ENCODE data around the gene RITA1. TPM values are rescaled to one million over a fixed set of nuclear protein-coding genes. Genes with fewer than 3 reads are reported as not detected.

RITA1 gene
- total and polyA plus RNA-seq, 4 donors, result 10.6 to 18.1 (median 14.9) TPM

- peaks cover 0 to 3% (median 0%) of the 10 kb centered on the region in 4 donors for H3K27me3 ChIP-seq (ENCODE audit: control insufficient read depth in 4 of 4, insufficient read depth in 4 of 4, low read length in 3 of 4)
- H3K4me3 ChIP-seq (ENCODE audit: low read depth in 1 of 3, low read length in 3 of 3), result no peak within 1 kb of the TSS
- H3K4me1 ChIP-seq (ENCODE audit: control insufficient read depth in 4 of 4, insufficient read depth in 4 of 4, low read length in 3 of 4), result peaks cover 5 to 16% (median 9%) of the 10 kb centered on the region in 4 donors
- TF ChIP-seq GABPA (IDR thresholded peaks at IDR 0.05 in 1 of 2, conservative IDR thresholded peaks at IDR 0.05 in 1 of 2), result no peak
- no peak for TF ChIP-seq HNF4A (conservative IDR thresholded peaks at IDR 0.05)
- no peak for TF ChIP-seq YY1 (IDR thresholded peaks at IDR 0.05)
- no peak for TF ChIP-seq RAD21 (IDR thresholded peaks at IDR 0.05)
- no peak for TF ChIP-seq FOXA1 (IDR thresholded peaks at IDR 0.05)
- TF ChIP-seq MAX (IDR thresholded peaks at IDR 0.05), result no peak
- no peak for TF ChIP-seq FOXA2 (IDR thresholded peaks at IDR 0.05)
- TF ChIP-seq, protein P1, sequence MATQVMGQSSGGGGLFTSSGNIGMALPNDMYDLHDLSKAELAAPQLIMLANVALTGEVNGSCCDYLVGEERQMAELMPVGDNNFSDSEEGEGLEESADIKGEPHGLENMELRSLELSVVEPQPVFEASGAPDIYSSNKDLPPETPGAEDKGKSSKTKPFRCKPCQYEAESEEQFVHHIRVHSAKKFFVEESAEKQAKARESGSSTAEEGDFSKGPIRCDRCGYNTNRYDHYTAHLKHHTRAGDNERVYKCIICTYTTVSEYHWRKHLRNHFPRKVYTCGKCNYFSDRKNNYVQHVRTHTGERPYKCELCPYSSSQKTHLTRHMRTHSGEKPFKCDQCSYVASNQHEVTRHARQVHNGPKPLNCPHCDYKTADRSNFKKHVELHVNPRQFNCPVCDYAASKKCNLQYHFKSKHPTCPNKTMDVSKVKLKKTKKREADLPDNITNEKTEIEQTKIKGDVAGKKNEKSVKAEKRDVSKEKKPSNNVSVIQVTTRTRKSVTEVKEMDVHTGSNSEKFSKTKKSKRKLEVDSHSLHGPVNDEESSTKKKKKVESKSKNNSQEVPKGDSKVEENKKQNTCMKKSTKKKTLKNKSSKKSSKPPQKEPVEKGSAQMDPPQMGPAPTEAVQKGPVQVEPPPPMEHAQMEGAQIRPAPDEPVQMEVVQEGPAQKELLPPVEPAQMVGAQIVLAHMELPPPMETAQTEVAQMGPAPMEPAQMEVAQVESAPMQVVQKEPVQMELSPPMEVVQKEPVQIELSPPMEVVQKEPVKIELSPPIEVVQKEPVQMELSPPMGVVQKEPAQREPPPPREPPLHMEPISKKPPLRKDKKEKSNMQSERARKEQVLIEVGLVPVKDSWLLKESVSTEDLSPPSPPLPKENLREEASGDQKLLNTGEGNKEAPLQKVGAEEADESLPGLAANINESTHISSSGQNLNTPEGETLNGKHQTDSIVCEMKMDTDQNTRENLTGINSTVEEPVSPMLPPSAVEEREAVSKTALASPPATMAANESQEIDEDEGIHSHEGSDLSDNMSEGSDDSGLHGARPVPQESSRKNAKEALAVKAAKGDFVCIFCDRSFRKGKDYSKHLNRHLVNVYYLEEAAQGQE (IDR thresholded peaks at IDR 0.05), result no peak
- TF ChIP-seq SP1 (IDR thresholded peaks at IDR 0.05), result no peak
- no peak for TF ChIP-seq HNF4G (IDR thresholded peaks at IDR 0.05)
- no peak for TF ChIP-seq NR2F2 (IDR thresholded peaks at IDR 0.05)
- no peaks in the 10 kb centered on the region for H3K9me3 ChIP-seq (ENCODE audit: control insufficient read depth in 4 of 4, low read length in 3 of 4)
- H3K36me3 ChIP-seq (ENCODE audit: control insufficient read depth in 4 of 4, insufficient read depth in 3 of 4, low read depth in 1 of 4, low read length in 3 of 4), result no peaks in the 10 kb centered on the region
- DNase-seq (ENCODE audit: low spot score), result no peak
- H3K27ac ChIP-seq (ENCODE audit: low read depth in 1 of 2, low read length in 2 of 2), result no peak within 1 kb of the TSS
- H3K9ac ChIP-seq (ENCODE audit: low read depth in 1 of 2, low read length in 2 of 2), result no peak within 1 kb of the TSS
- 40% methylated on average over 22 of the region's 22 CpGs for WGBS
These were observed 36.0 kb upstream of the RITA1 start, which contains the start of gene CFAP73 for GRCh38 chr12:113149361-113150150. Gene CFAP73 (plus strand): TSS chr12:113149724. CDS start chr12:113149858, 134 bp downstream.

DNA sequence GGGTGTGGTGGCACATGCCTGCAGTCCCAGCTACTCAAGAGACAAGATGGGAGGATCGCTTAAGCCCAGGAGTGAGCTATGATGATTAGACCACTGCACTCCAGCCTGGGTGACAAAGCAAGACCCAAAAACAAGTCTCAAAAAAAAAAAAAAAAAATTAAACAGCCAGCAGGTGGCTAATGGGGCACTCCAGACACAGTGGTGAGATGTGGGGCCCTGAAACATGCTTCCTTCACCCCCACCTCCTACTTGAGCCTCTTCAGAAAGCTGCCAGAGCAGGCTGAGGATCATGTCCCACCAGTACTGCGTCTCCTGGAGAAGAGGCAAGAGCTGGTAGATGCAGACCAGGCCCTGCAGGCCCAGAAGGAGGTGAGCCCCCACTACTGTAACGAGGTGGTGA lies 33.9 kb upstream of the RITA1 start:
- 92% methylated on average over 3 of the region's 3 CpGs for WGBS
- DNase-seq (ENCODE audit: low spot score), result no peak
- TF ChIP-seq MAX (IDR thresholded peaks at IDR 0.05) (no peak), RXRA (IDR thresholded peaks at IDR 0.05) (no peak), FOXA2 (IDR thresholded peaks at IDR 0.05) (no peak), GABPA (IDR thresholded peaks at IDR 0.05 in 1 of 2, conservative IDR thresholded peaks at IDR 0.05 in 1 of 2) (no peak), YY1 (IDR thresholded peaks at IDR 0.05) (no peak), JUND (IDR thresholded peaks at IDR 0.05) (no peak), NR2F2 (IDR thresholded peaks at IDR 0.05) (no peak), RAD21 (IDR thresholded peaks at IDR 0.05) (no peak), FOXA1 (IDR thresholded peaks at IDR 0.05) (no peak), EGR1 (IDR thresholded peaks at IDR 0.05; ENCODE audit: low read depth in 2 of 2) (no peak), ATF3 (IDR thresholded peaks at IDR 0.05) (no peak)
- TF ChIP-seq, protein P2, sequence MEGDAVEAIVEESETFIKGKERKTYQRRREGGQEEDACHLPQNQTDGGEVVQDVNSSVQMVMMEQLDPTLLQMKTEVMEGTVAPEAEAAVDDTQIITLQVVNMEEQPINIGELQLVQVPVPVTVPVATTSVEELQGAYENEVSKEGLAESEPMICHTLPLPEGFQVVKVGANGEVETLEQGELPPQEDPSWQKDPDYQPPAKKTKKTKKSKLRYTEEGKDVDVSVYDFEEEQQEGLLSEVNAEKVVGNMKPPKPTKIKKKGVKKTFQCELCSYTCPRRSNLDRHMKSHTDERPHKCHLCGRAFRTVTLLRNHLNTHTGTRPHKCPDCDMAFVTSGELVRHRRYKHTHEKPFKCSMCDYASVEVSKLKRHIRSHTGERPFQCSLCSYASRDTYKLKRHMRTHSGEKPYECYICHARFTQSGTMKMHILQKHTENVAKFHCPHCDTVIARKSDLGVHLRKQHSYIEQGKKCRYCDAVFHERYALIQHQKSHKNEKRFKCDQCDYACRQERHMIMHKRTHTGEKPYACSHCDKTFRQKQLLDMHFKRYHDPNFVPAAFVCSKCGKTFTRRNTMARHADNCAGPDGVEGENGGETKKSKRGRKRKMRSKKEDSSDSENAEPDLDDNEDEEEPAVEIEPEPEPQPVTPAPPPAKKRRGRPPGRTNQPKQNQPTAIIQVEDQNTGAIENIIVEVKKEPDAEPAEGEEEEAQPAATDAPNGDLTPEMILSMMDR (IDR thresholded peaks at IDR 0.05; ENCODE audit: low read depth, low read length, missing input control), result no peak

More for the DNA sequence above, 33.9 kb upstream of the RITA1 start:
- Histone ChIP-seq H3K27me3 (ENCODE audit: control insufficient read depth in 4 of 4, insufficient read depth in 4 of 4, low read length in 3 of 4) (peaks cover 0 to 3% (median 1%) of the 10 kb centered on the region in 4 donors), H3K27ac (ENCODE audit: low read depth in 1 of 2, low read length in 2 of 2) (no peak overlapping the region), H3K4me3 (ENCODE audit: low read depth in 1 of 3, low read length in 3 of 3) (no peak overlapping the region), H3K36me3 (ENCODE audit: control insufficient read depth in 4 of 4, insufficient read depth in 3 of 4, low read depth in 1 of 4, low read length in 3 of 4) (no peaks in the 10 kb centered on the region), H3K9ac (ENCODE audit: low read depth in 1 of 2, low read length in 2 of 2) (no peak overlapping the region), H3K9me3 (ENCODE audit: control insufficient read depth in 4 of 4, low read length in 3 of 4) (no peaks in the 10 kb centered on the region), H3K4me1 (ENCODE audit: control insufficient read depth in 4 of 4, insufficient read depth in 4 of 4, low read length in 3 of 4) (peaks cover 5 to 18% (median 9%) of the 10 kb centered on the region in 4 donors)
